ENCODE measurements around the gene SH3PXD2A.

DNA sequence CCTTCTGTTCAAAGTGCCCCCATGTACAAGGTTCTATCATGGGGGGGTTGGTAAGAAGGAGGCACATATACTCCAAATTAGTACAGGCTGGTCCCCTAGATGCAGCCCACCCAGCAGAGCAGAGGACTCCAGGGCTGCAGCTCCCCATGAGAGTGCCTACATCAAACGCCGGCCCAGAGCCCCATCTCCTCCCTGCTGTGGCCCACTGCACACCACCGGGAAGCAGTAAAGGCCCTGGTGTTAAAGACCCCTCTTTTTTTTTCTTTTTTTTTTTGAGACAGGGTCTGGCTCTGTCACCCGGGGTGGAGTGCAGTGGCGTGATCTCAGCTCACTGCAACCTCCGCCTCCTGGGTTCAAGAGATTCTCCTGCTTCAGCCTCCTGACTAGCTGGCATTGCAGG, 47.4 kb downstream of the SH3PXD2A start:
- TF ChIP-seq, protein P1, sequence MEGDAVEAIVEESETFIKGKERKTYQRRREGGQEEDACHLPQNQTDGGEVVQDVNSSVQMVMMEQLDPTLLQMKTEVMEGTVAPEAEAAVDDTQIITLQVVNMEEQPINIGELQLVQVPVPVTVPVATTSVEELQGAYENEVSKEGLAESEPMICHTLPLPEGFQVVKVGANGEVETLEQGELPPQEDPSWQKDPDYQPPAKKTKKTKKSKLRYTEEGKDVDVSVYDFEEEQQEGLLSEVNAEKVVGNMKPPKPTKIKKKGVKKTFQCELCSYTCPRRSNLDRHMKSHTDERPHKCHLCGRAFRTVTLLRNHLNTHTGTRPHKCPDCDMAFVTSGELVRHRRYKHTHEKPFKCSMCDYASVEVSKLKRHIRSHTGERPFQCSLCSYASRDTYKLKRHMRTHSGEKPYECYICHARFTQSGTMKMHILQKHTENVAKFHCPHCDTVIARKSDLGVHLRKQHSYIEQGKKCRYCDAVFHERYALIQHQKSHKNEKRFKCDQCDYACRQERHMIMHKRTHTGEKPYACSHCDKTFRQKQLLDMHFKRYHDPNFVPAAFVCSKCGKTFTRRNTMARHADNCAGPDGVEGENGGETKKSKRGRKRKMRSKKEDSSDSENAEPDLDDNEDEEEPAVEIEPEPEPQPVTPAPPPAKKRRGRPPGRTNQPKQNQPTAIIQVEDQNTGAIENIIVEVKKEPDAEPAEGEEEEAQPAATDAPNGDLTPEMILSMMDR (IDR thresholded peaks at IDR 0.05) = no peak
- TF ChIP-seq POLR2A (IDR thresholded peaks at IDR 0.05) (no peak), EP300 (IDR thresholded peaks at IDR 0.05) (no peak)
